Erythroblast (primary cell): ENCODE measurements around the gene RGS4.

Source experiments
- GATA1 ChIP-seq: IDR thresholded peaks from 2 replicates; pipeline ENCODE4 v1.6.1; 2011; ENCODE audit warnings: low read depth, mild to moderate bottlenecking, control low read depth, low read length, moderate library complexity
- POLR2A ChIP-seq: IDR thresholded peaks from 2 replicates; pipeline ENCODE4 v1.6.1; 2011; ENCODE audit warnings: mild to moderate bottlenecking, low read length

- no peak for TF ChIP-seq POLR2A
- no peak for TF ChIP-seq GATA1
Observed at GRCh38 chr1:163119707-163120106, 50.5 kb downstream of the RGS4 start.
